ENCODE results near the gene PEPD.

Gene PEPD

DNA sequence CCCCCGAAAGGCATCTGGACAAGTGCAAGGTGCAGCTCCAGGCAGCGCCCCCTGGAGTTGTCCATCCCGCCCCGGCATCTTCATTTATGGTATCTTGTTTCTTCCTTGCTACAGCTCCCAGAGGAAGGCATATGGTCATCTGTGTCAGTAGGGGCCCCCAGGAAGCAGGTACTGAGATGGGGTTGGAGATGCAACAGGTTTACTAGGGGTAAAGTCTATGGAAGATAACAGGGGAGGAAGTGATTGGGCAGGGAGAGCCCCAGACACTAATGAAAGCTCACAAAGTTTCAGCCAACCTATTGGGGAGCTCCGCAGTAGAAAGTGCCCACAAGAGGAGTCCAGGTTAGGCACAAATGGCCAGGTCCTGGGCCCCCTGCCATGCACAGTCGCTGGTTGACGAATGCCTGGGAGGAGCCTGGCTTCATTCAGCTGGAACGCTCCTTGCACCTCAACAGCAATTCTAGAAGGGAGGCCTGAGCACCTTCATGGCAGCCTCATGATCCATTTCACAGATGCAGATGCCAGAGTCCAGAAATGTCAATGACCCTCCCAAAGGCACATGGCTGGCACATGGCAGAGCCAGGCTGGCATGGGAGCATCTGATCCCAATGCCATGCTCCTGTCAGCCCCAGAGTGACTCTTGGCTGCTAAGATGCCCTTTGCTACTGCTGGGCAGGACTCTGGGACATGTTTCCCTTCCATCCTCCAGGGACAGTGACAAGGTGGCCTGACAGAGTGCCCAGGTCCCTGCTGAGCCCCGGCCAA, 23.8 kb upstream of the PEPD start:
- no peak for DNase-seq

DNA sequence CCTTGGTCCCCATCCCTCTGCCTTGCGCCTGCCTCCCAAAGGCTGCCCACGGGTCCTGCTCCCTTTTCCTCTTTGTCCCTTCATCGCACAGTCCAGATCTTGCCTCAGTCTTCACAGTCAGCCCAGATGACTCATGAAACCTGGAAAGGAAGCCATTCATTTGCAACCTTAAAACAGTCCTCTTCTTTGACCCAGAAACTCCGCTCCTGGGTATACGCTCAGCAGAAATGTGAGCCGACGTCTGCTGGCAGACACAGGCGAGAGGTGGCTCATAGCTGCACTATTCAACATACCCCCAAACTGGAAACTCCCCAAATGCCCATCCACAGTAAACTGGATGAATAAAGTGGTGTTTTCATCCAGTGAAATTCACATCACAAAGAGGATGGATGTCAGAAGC, 13.6 kb upstream of the PEPD start:
- no peak for DNase-seq

DNA sequence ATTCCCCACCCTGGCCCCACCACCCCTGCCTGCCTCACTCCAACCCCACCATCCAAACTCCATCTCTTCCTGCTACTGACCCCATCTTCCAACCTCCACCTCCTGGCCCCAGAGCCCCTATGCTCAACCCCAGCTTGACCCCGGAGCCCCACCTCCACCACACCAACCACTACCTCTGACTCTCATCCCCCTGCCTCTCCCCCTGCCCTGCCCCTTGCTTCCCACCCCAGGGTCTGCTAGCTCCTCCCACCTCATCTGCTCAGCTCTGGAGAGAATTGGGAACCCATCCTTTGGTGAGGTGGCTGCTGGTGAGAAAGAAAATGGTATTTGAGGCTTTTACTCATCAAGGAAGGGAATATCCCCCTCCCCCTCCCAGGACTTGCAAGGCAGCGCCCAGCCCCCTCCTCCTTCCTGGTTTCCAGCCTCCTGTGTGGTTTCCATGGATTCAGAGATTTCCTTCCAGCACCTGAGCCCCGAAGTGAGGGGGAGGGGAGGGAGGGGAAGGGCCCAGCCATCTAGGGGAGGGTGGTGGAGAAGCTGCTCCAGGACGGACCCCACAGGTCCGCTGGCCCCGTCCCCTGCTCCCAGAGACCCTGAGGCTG, 11.4 kb upstream of the PEPD start:
- DNase-seq, result peak in 1 of 3 experiments; percentile 13

DNA sequence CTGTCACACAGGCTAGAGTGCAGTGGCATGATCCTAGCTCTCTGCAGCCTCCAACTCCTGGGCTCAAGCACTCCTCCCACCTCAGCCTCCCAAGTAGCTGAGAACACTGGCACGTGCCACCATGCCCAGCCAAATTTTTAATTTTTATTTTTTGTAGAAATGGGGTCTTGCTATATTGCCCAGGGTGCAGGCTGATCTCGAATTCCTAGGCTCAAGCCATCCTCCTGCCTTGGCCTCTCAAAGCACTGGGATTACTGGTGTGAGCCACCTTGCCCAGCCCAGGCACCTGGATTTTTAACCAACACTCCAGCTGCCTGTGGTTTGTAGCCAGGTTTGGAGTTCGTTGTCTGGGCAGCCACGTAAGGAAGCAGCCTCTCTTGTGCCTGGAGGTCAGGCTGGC, 9.3 kb upstream of the PEPD start:
- no peak for DNase-seq

DNA sequence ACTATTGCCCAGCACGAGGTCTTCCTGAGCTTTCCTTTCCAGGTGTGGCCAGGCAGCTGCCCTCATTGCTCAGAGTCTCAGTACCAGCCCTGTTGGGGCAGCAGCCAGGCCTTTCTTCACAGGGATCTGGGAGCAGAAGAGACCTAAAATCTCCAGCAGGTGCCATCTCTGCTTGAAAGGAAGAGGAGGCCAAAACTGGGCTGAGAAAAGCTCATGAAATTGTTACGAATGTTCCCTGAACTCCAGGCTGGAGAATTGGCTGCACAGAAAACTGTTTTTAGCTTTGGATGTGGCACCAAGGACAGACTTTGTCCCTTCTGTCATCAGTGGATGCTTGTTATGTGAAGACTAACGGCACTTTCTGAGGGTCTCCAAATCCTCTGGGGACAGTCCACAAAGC, 8.7 kb upstream of the PEPD start:
- DNase-seq, result no peak

DNA sequence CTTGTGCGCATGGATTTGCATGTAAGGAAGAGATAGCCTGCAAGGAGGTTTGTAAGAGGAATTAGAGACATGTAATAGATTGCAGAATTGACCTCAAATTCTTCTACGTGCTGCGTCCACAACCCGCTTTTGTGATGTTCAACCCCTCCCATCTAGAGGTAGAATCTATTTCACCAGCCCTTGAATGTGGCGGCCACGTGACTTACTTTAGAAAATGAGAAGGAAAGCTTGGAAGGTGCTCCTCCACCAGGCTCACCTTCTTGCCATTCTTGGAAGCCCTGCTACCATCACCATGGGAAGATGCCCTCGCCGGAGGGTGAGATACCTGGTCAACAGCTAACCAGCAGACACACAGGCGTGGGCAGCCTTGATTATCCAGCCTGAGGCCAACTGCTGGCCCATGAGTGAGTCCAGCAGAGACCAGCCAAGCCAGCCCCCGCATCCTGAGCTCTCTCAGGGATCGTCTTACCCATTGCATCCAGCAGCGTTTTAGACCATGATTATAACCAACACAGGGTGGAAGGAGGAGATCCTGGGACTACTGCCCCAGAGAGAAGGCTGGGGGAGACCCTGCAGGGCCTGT, 7.6 kb upstream of the PEPD start:
- DNase-seq, result no peak

DNA sequence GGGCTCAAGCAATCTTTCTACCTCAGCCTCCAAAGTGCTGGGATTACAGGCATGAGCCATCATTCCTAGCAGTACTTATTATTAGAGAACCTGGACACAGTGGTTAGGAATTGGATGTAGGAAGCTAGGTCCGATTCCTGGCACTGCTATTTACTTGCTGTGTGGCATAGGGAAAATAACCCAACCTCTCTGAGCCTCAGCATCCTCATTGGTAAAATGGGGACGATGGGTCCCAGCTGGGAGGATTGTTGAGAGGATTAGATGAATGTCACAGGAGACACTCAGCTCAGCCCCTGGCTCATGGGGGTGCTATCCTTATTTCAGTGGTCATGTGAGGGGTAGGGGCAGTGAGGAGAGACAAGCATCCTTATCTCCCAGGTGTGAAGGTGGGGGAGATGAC, 6.8 kb upstream of the PEPD start:
- DNase-seq, result no peak

DNA sequence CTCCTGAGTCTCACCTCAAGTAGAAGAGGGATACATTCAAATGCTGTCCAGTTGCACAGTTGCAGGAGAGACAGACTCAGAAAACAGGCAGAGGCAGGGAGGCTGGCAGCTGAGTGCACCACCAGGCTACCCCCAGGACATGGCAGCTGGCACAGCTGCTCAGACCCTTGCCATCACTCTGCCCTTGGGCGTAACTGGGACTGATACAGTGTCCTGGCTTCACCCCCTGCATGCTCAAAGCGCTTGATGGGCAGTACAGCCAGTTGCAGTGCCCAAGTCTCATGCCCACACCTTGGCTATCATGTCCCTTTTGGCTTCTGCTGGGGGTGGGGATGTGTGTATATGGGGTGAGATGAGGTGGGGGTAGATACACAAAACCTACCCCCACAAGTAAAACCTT, 5.5 kb upstream of the PEPD start:
- DNase-seq, result no peak

DNA sequence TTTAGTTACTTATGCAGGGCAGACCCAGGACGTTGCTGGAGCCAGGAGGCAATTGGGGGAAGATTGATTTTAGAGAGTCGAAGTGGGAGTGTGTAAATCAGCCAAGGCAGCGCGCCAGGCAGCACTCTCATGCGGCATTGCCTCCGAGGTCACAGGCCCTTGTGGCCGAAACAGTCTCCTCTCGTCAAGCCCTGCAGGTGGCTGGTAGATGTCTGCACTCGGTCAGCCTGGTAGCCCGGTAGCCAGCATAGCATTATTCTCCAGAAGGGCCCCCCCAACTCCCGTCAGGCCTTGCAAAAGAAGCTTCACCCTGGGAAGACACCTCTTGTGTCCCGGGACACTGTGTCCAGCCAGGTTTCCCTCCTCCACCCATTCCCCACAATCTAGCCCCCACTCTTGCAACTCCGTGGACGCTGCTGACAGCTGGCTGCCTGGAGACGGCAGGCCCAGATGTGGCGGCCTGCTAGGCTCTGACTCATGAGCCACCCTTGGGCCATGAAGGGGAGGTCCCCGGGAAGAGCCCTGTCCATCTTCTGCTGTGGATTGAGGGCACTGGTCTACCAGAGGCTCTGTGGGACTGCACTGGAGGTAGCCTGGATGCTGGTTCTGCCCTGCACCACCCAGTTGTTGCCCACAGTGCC, 2.6 kb upstream of the PEPD start:
- DNase-seq, result no peak

DNA sequence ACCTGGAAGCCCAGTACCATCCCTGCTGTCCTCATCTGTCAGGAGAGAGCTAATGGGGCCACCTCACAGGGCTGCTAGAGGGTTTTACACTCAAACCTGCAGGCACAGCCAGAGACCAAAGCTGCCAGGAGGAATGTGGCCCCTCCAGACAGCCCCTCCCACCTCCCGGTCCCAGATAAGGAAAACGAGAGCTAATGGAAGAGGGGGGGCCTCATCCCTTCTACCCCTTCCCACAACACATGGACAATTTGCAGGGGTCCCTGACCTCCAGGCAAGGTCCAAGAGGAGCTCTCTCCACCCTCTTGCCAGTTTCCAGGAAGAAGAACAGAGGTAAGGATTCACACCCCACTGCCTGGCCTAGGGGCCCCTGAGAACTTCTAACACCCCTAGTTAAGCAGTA, 1.6 kb upstream of the PEPD start:
- DNase-seq, result no peak

DNA sequence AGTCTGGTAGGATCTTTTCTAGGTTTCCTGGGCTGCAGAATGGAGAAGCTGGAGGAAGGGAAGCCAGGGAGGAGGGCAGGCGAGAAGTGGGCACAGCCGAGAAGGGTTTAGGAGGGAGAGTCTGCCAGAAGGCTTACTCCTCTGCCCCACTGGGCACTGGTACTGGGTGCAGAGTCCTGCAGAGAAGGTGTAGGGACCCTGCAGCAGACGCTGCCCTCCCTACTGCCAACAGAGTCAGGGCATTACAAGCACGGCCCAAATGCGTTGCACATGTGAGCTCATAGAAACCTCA, 726 bp upstream of the PEPD start:
- no peak for DNase-seq

DNA sequence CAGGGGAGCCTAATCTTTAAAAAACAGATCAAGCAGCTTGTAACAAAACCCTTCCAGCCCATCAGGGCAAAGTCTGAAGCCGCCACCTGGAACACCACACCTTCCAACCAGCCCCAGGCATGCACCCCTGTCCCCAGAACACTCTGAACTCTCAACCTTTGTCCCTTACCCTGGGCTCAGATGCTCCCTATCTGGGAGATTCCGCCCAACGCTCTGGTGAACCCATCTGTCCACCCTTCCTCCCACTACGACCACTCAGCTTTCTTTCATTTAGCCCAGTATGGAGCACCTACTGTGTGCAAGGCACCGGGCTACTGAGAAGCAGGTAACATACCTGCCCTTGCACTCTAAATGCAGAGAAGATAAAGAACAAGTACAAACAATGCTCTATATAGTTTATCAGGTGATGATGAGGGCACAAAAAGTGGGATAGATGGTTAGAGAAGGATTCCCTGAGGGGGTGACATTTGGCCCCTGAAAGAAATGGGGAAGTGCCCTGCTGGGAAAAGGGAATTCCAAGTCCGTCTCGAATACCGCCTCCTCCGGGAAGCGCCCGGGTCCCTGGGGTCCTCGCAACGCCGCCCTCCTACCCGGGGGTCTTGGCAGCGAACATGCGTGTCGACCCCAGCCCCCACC, 629 bp downstream of the PEPD start:
- DNase-seq, result peak in 1 of 3 experiments; percentile 43

DNA sequence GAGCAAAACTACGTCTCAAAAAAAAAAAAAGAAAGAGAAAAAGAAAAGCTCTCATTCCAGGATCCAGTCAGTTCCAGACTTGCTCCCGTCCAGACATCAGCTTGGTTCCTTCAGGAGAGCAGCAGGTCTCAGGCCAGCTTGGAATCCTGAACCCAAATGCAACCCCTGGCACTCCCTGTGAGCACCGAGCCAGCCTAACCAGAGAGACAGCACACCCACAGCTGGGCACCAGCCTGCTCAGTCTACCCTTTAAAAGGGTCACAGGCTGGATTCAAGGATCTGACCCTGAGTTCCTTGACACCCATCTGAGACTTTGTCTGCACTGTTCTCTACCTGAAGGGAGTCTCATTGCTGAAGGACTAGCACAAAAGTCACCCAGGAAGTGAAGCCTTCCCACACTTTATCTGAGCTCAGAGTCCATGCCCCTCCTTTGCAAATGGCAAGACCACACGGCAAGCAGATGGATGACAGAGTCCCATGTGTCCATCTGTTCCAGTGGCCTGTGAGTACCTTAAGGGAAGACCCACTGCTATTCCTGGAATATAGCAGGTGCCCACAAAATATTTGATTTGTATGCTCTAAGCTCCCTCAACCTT, 1.4 kb downstream of the PEPD start:
- DNase-seq, result no peak

DNA sequence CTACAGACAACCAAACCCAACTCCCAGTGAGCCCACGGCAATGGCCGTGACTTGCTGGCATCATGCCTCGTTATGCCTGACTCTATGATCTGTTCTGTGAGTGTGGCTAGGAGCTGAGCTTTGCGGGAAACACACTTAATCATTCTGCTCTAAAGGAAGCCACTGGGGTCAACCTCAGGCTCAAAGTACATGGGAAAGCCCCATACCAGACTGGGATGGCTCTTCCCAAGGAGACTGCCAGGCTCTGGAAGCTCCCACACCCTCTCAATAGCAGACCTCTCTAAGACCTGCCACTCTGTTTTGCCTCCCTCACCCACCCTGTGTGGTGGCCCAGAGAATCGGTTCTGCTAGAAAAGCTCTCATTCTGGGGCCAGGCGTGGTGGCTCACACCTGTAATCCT, 2.2 kb downstream of the PEPD start:
- DNase-seq, result no peak

DNA sequence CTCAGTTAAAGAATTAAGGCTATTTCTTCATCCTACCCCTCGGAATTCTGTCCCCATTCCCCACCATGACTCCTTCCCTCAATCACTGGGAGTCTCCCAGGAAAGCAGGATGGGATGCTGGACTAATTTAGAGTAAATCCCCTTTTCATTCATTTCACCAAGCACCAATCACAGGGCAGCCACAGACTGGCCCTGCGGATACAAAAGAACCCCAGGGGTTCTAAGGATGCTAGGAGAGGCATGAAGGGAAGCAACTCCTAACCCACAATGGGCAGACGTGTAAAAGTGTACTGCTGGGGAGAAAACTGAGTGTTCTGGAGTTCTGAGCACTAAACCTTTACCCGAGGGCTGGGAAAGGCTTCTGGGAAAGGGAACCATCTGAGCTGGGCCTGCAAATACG, 3.0 kb downstream of the PEPD start:
- DNase-seq, result no peak

DNA sequence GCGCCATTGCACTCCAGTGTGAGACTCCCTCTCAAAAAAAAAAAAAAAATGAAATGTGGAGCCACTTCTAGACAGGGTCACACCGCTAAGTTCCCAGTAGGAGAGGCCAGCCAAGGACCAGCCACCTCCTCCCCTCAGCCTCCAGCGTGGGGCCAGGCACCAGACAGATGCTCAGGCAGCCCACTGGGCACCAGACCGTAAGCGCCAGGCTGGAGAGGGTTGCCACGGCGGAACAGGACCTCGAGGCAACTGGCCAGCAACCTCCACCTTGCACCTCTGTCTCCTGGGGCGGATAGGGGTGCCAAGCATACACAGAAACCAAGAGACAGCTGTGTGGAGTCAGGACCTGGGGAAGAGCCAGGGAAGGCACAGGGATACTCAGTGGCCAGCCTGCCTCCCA, 3.7 kb downstream of the PEPD start:
- no peak for DNase-seq

DNA sequence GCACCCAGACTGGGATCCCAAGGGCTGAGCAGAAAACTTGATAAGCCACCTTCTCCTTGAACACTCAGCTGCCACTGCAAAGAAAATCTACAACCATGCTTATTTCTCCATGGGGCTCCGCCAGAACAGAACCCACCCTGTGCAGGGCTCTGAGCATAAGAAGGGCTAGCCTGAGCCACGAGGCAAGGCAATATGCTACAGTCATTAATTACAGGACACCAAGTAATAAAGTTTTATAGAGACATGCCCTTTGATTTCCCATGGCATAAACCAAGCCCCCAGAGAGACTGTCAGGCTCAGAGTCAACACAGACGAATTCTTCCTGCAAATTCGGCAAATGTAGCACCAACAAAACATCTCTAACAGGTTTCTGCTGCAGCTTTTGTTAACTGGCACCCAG, 5.7 kb downstream of the PEPD start:
- DNase-seq, result no peak

DNA sequence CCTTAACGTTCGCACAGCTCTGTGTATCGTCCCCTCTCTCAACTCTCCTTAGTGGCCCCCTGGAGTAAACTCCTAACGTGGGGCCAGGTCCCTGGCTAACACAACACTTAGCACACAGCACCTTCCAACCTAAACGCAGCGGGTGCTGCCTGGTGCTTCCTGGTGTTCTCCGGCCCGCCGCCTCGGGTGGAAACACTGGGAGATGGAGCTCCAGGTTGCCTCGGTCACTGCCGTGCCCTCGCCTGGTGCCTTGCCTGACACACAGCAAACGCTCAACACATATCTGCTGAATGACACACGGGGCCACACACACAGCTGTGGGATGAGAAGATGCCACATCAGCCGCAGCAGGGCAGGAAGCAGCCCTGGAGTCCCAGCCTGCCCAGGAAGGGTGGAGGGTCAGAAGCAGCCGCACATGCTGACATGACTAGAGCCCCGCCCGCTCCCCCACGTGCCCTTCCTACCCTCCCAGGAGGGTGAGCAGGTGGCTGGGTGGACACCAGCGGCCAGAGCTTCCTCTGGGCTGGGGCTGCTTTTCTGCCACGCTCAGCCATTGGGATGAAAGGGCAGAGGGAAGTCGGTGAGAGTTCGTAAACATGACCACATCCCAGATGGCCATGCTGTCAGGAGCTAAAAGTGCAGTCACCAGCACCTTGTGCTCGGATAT, 6.6 kb downstream of the PEPD start:
- no peak for DNase-seq

DNA sequence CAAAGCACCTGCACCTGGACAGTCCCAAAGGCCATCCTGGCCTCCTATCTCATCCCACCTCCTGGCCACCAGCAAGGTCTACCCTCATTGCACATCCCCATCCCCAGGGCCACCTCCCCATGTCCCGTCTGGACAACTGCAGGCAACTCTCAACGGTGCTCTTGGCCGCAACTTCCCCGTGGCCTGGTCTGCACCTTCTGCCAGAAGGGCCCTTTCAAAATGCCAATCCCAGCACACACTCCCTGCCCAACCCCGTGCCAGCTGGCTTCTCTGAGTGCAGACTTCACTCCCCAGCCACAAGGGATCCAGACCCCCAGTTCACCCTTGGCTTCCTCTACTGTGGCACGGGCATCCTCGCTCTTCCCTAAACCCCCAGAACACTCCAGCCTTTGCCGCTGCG, 8.2 kb downstream of the PEPD start:
- no peak for DNase-seq

DNA sequence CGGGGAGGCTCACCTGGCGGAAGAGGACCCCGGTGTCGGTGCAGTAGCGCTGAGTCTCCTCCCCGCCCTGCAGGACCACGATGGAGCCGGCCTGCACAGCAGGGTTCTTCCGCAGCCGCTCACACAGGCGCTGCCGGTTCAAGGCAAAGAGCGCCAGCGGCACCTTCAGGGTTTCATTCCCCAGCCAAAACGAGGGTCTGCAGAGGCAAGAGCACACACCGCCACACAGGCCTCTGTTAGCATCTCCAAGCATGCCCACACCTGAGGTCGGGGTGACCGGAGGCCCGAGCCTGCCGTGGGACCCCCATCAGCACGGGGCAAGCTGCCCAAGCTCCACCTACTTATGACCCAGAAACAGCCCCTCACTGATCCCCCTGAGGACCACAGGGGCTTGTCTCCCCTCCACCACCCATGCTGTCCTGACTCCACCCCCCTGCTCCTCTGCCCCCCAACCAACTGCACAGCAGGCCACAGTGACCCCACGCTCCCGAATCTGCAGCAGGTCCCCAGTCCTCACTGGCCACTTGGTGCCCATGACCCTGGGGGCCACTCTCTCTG, 8.9 kb downstream of the PEPD start:
- no peak for DNase-seq

DNA sequence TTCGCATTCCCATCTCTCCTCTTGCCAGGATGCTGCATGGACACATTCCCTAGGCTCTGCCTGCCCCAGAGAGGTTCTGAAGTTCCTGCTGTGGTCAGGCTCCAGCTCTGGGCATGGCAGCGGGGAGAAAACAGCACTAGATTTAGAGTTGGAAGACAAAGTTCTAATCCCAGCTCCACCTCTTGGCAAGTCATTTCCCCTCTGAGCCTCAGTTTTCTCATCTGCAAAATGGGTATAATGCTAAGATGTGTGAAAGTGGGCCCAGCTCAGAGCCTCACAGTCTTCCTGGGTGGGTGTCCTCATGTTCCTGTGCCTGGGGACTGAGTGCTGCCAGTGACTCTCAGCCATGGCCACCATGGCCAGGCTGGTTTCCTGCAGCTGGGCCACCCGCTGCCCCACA, 9.6 kb downstream of the PEPD start:
- no peak for DNase-seq

DNA sequence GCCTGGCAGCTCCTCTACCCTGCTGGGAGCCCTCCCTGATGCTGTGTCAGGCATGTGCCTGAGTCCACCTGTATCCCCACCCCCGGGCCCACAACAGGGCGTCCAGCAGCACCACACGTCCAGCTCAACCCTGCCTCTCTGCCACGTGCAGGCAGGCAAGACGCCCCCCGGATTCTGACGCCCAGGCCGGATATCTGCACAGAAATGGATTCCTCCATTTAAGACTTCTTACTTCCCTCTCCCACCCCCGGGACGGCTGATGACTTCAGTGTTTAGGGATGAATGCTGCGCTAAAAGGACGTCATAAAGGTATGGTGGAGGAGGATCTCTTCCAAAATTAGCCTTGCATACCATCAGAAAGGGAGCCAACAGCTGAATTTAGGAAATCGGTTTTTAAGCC, 10.2 kb downstream of the PEPD start:
- DNase-seq, result no peak

All from NCI-H1417 (cell line).